Endodermal cell (in vitro differentiated cells): ENCODE measurements around the gene IFT20. TPM values are rescaled to one million over a fixed set of nuclear protein-coding genes. Genes with fewer than 3 reads are reported as not detected.
A peak's percentile ranks its signal among the peaks of the same experiment; 100 is the strongest.

ENCODE experiments used
- DNase-seq: peaks from one replicate; pipeline ENCODE4 v3.0.0-alpha.2; 2017
- H3K27ac ChIP-seq: 2 replicates; pipeline ENCODE4 v1.5.1; 2013; ENCODE audit warnings: mild to moderate bottlenecking, low read depth, low read length, moderate library complexity
- H3K27me3 ChIP-seq: 2 replicates; pipeline ENCODE4 v1.6.1; 2013; ENCODE audit warnings: mild to moderate bottlenecking, low read length, moderate library complexity; ENCODE audit not compliant: insufficient read depth, control insufficient read depth, poor library complexity, severe bottlenecking
- H3K36me3 ChIP-seq: 2 replicates; pipeline ENCODE4 v1.7.0; 2013; ENCODE audit warnings: mild to moderate bottlenecking, low read length, moderate library complexity; ENCODE audit not compliant: control insufficient read depth, insufficient read depth
- H3K4me1 ChIP-seq: one replicate; pipeline ENCODE4 v1.7.0; 2013; ENCODE audit warnings: low read length; ENCODE audit not compliant: control insufficient read depth, insufficient read depth
- H3K4me3 ChIP-seq: 2 replicates; pipeline ENCODE4 v1.5.1; 2013; ENCODE audit warnings: mild to moderate bottlenecking, low read length, moderate library complexity
- H3K9ac ChIP-seq: 2 replicates; pipeline ENCODE4 v1.6.1; 2013; ENCODE audit warnings: mild to moderate bottlenecking, low read length, moderate library complexity; ENCODE audit not compliant: poor library complexity, severe bottlenecking; ENCODE audit errors: extremely low read depth
- H3K9me3 ChIP-seq: 2 replicates; pipeline ENCODE4 v1.6.1; 2013; ENCODE audit warnings: mild to moderate bottlenecking, low read length, moderate library complexity; ENCODE audit not compliant: control insufficient read depth
- H3K27ac Mint-ChIP-seq: 2 replicates; pipeline ENCODE4 v1.8.0; 2020; ENCODE audit warnings: mixed read lengths
- H3K27me3 Mint-ChIP-seq: 2 replicates; pipeline ENCODE4 v1.8.0; 2021; ENCODE audit warnings: mild to moderate bottlenecking, mixed read lengths; ENCODE audit not compliant: insufficient read depth
- H3K36me3 Mint-ChIP-seq: 2 replicates; pipeline ENCODE4 v1.8.0; 2020; ENCODE audit warnings: low read depth, mixed read lengths
- H3K4me1 Mint-ChIP-seq: 2 replicates; pipeline ENCODE4 v1.8.0; 2020; ENCODE audit warnings: mixed read lengths
- H3K4me3 Mint-ChIP-seq: 2 replicates; pipeline ENCODE4 v1.8.0; 2020; ENCODE audit warnings: mild to moderate bottlenecking, moderate library complexity, mixed read lengths
- H3K9me3 Mint-ChIP-seq: 2 replicates; pipeline ENCODE4 v1.8.0; 2020; ENCODE audit warnings: mild to moderate bottlenecking, mixed read lengths
- WGBS, 2 experiments: methylation state at CpG; one replicate each; pipeline versions ENCODE4 v1.1.5 to v1.1.7; 2013; ENCODE audit warnings: missing lambda C conversion rate in 2 of 2, mixed read lengths in 1 of 2; ENCODE audit not compliant: insufficient coverage in 1 of 2, insufficient read length in 1 of 2; 5-methylcytosine and 5-hydroxymethylcytosine counted together
- total RNA-seq, 2 donors: library from RNA; stranded (reverse); fragmentation: NEBNext Ultra II Directional in 1 of 2; extraction: Animal tissue kit (Norgen Biotek cat#: 25700) in 1 of 2; gene quantifications; 2 replicates in 1 of 2; 3 replicates in 1 of 2; pipeline ENCODE4 v1.2.1, GENCODE V29; 2021
- TF ChIP-seq, protein P1 (sequence below): fragments of 200-600 bp; sonication (generic); conservative IDR thresholded peaks from 2 replicates; pipeline ENCODE4 v1.5.0; 2021; ENCODE audit warnings: antibody characterized with exemption, mild to moderate bottlenecking

Gene IFT20
- total RNA-seq, 2 donors from 2014 or later: 28.9 to 34.3 TPM

GRCh38 chr17:28319598-28319935, 15.7 kb downstream of the IFT20 start:
- H3K27ac Mint-ChIP-seq: peak overlapping the region; percentile 93
- Histone ChIP-seq H3K9me3 (no peaks in the 10 kb centered on the region), H3K4me1 (peaks cover 2% of the 10 kb centered on the region), H3K27ac (peak overlapping the region; percentile 71), H3K9ac (peak overlapping the region; percentile 58), H3K4me3 (peak overlapping the region; percentile 94), H3K27me3 (peaks cover 5% of the 10 kb centered on the region), H3K36me3 (no peaks in the 10 kb centered on the region)
- H3K27me3 Mint-ChIP-seq: peaks cover 15% of the 10 kb centered on the region
- no peak for DNase-seq
- H3K9me3 Mint-ChIP-seq: no peaks in the 10 kb centered on the region
- TF ChIP-seq, protein P1, sequence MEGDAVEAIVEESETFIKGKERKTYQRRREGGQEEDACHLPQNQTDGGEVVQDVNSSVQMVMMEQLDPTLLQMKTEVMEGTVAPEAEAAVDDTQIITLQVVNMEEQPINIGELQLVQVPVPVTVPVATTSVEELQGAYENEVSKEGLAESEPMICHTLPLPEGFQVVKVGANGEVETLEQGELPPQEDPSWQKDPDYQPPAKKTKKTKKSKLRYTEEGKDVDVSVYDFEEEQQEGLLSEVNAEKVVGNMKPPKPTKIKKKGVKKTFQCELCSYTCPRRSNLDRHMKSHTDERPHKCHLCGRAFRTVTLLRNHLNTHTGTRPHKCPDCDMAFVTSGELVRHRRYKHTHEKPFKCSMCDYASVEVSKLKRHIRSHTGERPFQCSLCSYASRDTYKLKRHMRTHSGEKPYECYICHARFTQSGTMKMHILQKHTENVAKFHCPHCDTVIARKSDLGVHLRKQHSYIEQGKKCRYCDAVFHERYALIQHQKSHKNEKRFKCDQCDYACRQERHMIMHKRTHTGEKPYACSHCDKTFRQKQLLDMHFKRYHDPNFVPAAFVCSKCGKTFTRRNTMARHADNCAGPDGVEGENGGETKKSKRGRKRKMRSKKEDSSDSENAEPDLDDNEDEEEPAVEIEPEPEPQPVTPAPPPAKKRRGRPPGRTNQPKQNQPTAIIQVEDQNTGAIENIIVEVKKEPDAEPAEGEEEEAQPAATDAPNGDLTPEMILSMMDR: no peak
- H3K4me3 Mint-ChIP-seq: peak overlapping the region; percentile 91
- H3K36me3 Mint-ChIP-seq: peaks cover 14% of the 10 kb centered on the region
- H3K4me1 Mint-ChIP-seq: peaks cover 50% of the 10 kb centered on the region
- 0 to 1% methylated on average over 7 of the region's 7 CpGs for WGBS, 2 experiments

- DNase-seq: peak; percentile 99
- H3K36me3 ChIP-seq: no peaks in the 10 kb centered on the region
- peak within 1 kb of the TSS; percentile 58 for H3K9ac ChIP-seq
- Mint-ChIP-seq H3K4me1 (peaks cover 45% of the 10 kb centered on the region), H3K36me3 (peaks cover 14% of the 10 kb centered on the region), H3K4me3 (peak within 1 kb of the TSS; percentile 91), H3K27ac (peak within 1 kb of the TSS; percentile 93), H3K9me3 (no peaks in the 10 kb centered on the region), H3K27me3 (peaks cover 15% of the 10 kb centered on the region)
- H3K27me3 ChIP-seq: peaks cover 5% of the 10 kb centered on the region
- TF ChIP-seq, protein P1: peak; percentile 36
- 0 to 1% methylated on average over 36 to 72 of the region's 72 CpGs for WGBS, 2 experiments
- H3K27ac ChIP-seq: peak within 1 kb of the TSS; percentile 77
- peak within 1 kb of the TSS; percentile 94 for H3K4me3 ChIP-seq
- H3K4me1 ChIP-seq: no peaks in the 10 kb centered on the region
- no peaks in the 10 kb centered on the region for H3K9me3 ChIP-seq
These were observed 16.3 kb downstream of the IFT20 start, which contains the start of gene TMEM97 for GRCh38 chr17:28318759-28319597. Gene TMEM97, plus strand, starts transcription at chr17:28319200. Its CDS starts 40 bp downstream, at chr17:28319240.

- Mint-ChIP-seq H3K4me3 (peak overlapping the region; percentile 91), H3K4me1 (peaks cover 44% of the 10 kb centered on the region), H3K27ac (peak overlapping the region; percentile 88), H3K9me3 (no peaks in the 10 kb centered on the region), H3K36me3 (peaks cover 14% of the 10 kb centered on the region), H3K27me3 (peaks cover 15% of the 10 kb centered on the region)
- Histone ChIP-seq H3K4me3 (peak overlapping the region; percentile 94), H3K4me1 (no peaks in the 10 kb centered on the region), H3K27ac (peak overlapping the region; percentile 77), H3K9ac (no peak overlapping the region), H3K27me3 (peaks cover 5% of the 10 kb centered on the region), H3K36me3 (no peaks in the 10 kb centered on the region), H3K9me3 (no peaks in the 10 kb centered on the region)
- 12 to 16% methylated on average over 10 to 40 of the region's 40 CpGs for WGBS, 2 experiments
- TF ChIP-seq, protein P1: no peak
- peak; percentile 84 for DNase-seq
These were observed 17.1 kb downstream of the IFT20 start for GRCh38 chr17:28317966-28318758.
